ENCODE results near the gene VSIG4.

DNA sequence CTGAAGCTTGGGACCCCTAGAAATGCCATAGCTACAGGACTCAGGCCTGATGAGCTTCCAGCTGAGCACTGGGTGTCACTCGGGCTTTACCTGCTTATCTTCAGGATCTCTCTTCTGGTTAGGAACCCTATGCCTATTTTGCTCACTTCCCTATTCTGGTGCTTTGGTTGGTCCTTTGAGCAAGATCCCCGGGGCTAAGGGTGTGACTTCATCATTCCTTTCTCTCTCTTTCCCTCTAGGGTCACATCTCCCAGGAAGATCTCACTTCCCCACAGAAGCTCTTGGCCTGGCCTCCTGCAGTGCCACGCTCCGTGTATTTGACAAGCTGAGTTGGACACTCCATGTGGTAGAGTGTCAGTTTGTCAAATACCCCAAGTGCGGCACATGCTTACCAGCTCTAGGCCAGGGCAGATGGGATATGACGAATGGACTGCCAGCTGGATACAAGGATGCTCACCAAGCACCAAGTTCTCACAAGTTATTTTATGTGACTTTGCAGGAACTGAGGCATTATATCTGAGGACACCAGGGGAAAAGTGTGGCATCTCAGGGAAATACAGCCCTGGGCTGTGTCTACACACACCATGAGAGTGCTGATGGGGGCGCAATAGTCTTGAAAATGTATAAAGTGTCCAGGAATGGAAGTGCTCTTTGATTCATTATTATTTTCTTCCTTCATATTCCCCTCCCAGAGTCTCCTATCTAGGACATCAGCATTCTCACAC lies 21.1 kb downstream of the VSIG4 start:
- no peak for TF ChIP-seq ZNF274 (IDR thresholded peaks at IDR 0.05; ENCODE audit: low read depth, low read length)
- TF ChIP-seq YY1 (IDR thresholded peaks at IDR 0.05; ENCODE audit: insufficient read depth, insufficient read length), result no peak
- no peak for TF ChIP-seq SUZ12 (IDR thresholded peaks at IDR 0.05; ENCODE audit: extremely low read depth, insufficient read depth, insufficient read length)

Data from NT2/D1 (cell line).